OCI-M2 (cell line): ENCODE data around the gene RPRD1A.
"Not testable (repeated sequence)": the region's sequence is repeated elsewhere in the genome, so short reads cannot be mapped to it uniquely, and the experiment has no call there.

Source experiments
- DNase-seq: peaks from one replicate; lab custom pipeline; 2025; ENCODE audit not compliant: unreplicated experiment; lab: John Stamatoyannopoulos, UW

Gene RPRD1A

DNA sequence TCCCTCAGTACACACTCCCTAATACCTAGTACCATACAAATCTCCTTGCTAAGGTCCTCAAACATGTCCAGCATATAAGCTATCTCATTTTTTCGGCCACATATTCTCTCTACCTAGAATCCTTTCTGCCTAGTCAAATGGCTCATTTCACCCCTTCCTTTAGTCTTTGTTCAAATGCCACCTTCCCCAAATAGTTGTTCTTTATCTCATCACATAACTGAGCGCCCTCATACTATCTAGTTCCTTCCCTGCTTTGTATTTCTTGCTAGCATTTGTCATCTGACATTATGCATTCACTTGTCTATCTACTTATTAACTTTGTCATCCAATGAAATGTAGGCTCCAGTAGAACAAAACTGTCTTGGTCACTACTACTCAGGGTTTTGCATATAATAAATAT is 35.5 kb downstream of the RPRD1A start:
- no peak for DNase-seq

DNA sequence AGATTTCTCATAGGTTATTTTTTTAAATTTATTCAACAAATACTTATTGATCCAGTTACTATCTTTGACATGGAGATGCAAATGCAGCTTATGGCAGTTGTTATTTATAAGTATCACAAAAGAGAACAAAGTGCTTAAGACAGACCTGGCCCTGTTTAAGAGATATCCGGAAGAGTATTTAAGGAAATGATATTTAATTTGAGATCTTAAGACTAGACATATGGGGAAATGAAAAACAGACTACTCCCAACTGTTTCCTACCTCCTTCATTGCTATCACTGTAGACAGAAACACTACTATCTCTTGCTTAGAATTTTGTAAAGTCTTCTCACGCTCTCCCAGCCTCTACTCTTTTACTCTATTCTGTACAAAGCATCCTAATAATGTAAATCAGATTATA is 36.0 kb downstream of the RPRD1A start:
- DNase-seq, result no peak

DNA sequence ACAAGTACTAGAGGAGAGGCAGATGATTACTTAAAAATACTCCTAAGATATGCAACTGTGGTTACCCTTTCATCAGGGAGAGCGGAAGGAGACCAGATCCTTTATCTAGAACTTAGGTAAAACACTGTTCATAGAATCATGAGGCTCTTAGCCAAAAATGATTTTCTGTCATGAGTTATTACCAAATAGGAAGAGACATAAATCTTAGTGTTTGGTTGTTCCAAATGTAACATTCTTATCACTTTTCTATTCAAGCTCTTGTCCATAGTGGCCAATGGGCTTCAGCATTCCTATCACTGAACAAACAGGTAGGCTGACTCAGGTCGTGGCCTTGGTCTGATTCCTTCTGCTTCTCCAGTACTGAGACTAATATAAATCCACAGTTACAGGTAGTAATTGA is 38.5 kb downstream of the RPRD1A start:
- no peak for DNase-seq

DNA sequence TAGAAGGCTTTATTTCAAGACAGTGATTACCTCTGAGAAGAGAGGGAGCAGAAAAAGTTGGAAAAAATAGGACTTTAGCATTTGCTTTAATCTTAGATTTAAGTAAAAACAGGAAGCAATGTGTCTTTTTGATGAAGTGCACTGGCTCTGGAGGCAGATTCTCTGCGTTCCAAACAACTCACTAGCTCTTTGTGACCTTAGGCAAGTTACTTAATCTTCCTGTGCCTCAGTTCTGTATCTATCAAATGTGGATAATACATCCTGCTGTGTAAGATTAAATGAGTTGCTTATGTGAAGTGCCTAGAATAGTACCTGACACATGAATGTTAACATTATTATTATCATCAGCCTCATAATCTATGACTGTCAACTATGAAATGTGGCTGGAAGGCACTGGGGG is 42.3 kb downstream of the RPRD1A start:
- DNase-seq, result no peak

DNA sequence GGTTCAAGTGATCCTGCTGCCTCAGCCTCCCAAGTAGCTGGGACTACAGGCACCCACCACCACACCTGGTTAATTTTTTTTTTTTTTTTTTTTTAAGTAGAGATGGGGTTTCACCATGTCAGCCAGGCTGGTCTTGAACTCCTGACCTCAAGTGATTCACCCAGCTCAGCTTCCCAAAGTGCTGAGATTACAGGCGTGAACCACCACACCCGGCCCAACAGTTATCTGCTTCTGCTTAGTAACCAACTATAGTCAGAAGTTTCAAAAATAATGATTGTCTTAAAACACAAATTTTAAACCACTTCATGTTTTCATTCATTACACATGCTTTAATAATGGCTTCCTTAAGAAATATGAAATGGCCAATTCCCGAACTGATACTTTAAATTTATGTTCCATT is 43.1 kb downstream of the RPRD1A start:
- not testable (repeated sequence) for DNase-seq

DNA sequence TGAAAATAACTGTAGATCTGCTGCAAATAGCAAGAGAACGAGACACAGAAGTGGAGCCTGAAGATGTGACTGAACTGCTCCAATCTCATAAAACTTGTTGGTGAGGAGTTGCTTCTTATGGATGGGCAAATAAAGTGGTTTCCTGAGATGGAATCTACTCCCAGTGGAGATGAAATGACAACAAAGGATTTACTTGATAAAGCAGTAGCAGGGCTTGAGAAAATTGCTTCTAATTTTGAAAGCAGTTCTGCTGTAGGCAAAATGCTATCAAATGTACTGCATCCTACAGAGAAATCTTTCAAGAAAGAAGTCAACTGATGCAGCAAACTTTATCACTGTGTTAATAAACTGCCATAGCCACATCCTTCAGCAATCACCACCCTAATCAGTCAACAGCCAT is 44.0 kb downstream of the RPRD1A start:
- DNase-seq, result no peak

DNA sequence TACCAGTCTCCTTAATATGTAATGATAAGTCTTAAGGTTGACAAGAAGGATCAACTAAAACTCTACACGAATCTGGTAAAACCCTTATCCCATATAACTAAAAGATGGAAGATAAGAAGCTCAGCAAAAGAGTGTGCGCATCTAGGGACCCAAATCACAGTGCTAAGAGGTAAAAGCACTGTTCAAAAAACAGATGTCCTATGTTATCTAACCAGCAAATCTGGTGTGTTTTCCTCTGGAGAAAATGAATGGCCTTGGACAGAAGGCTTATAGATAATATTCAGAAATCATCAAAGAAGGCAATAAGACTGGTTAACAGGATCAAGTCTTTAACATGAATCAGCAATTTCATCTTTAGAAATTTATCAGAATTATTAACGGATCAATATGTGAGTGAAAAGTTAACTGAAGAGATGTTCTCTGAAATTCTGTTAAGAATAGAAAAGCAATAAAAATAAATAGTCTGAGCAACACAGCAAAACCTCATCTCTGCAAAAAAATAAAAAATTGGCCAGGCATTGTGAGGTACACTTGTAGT is 47.1 kb downstream of the RPRD1A start:
- DNase-seq, result no peak

DNA sequence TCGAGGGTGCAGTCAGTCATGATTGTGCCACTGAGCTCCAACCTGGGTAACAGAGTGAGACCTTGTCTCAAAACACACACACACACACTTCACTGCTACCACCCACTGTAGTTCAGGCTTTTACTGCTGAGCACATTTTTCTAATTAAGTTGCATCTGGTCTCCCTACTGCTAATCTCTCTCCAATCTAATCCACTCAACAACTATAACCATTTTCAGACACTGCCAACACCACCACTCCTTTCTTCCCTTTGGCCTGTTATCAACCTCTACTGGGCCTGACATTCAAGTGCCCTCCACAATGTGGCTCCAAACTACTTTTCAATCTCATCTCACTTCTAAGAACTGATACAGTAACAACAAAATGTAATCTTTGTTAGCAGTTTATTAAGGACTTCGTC is 50.1 kb downstream of the RPRD1A start:
- DNase-seq, result no peak

DNA sequence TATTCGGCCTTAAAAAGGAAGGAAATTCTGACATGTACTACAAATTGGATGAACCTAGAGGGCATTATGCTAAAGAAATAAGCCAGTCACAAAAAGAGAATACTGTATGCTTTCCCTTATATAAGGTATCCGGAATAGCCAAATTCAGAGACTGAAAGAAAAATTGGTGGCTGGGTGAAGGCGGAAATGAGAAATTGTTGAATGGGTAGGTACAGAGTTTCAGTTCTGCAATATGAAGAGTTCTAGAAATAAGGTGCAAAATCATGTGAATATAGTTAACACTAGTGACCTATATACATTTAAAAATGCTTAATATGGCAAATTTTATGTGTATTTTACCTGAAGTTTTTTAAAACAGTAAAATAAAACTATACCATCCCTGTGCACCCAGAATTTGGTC is 51.7 kb downstream of the RPRD1A start:
- no peak for DNase-seq

DNA sequence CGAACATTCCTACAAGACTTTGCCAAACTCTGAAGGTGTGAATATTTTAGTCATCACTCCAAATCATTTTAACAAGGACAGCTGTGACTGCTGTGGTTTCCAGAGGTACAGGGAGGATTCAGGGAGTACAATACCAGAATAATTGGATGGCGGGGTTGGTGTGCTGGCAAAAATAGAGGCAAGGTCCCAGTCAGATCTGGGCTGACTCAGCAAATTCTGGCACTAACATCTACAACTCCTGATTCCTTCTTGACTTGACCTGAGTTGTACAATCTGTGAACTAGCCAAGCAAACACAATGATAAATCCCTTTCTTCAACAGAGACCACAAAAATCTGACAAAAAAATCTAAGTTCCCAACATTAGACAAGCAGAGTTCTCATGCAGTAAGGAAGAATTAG is 54.5 kb downstream of the RPRD1A start:
- no peak for DNase-seq

DNA sequence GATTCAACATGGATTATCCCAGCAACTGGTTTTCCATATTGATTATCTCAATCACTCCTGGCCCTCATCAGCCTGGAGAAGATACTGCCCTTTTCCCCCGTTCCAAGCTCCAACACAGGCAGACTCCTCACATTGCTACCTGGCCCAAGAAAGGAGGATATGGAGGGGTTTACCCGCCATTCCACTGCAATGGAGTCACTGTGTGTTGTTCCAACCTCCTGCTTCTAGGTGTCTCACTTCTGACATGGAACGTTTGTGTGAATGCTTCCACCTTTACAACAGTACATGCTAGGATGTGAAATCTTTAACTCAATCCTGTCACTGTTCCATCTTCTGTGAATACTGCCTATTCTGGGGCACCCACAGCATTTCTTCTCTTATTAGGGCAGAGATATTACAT is 58.1 kb downstream of the RPRD1A start:
- DNase-seq, result no peak

DNA sequence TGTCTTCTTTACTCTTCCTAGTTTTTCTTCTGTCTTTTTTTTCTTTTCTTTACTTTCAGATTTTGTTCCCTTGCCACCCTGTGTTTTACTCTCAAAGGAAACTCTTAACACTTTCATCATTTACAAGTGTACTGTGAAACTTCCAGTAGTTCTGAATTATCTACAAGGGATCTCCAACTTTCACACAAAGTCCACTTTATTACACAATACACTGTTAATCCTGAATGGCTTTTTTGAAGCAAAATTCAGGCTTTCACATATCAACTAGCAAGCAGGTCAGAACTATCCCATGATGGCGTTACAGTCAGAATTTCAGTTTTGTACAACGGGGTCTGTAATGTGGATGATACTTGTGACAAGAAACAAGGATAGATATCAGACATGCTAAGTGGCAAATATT is 60.4 kb downstream of the RPRD1A start:
- no peak for DNase-seq

DNA sequence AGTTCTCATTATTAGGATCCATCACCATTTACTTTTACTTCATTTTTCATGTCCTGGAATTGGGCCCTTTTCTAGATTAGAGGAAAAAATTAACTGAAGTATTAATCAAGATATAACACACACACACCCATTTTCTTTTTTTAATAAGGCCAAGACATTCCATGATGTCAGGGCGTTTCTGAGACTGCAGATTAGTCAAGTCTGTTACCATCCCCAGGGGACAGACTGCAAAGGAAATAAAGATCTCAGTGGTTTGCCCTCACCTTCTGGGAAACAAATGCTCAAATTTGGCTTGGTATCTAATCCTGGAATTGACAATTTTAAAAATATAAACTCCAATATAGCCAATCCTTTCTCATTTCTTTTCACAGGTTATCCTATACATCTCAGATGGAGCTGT is 67.4 kb downstream of the RPRD1A start:
- no peak for DNase-seq

DNA sequence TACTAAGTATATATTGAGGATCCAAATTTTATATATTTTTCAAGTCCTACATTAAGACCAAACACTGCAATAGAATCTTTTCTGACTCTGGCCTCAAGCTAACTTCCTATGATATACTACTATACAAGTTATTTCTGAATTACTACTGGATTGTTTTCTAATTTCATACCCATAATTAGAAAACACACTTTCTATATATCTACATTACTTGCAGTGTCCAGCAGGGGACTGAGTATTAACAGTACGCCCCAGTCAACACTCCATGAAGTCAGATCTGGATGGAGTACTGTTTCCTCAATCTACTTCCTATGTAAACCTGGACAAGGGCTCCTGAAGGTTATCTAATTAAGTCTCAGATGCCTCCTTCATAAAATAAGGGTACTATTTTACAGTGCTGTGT is 68.4 kb downstream of the RPRD1A start:
- no peak for DNase-seq

DNA sequence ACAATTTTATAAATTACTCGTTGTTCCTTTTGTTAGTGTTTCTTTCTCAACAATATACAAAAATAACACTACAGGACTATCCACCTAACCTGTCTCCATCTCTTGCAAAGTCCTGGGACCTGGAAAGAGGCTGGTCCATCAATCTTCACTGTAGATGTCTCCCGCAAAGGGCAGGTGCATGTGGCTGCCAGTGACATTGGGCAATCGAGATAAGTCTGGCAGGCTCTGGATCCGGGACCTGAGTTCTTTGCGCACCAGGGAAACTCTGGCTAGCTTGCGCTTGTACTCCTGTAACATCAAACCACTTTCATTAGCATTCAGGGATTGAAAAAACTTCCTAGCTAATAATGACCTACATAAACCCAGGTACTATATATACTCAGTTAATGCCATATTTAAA is 74.3 kb downstream of the RPRD1A start:
- no peak for DNase-seq

DNA sequence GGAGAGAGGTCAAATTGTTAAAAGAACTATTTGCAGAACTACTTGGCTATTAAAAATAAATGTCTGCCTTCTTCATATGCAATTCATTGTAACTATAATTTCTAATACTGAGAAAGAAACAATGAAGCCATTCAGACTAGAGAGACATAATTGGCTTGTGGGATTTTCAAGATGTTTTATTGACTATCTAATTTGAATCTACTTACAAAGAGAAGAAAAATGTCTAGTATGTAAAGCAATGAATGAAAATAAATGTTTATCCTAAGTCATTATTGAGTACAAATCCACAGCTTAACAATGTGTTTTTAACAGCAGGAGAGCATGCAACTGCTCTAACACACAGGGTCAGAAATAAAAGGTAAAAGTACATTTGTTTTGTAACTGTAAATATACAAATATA is 75.7 kb downstream of the RPRD1A start:
- DNase-seq, result no peak

DNA sequence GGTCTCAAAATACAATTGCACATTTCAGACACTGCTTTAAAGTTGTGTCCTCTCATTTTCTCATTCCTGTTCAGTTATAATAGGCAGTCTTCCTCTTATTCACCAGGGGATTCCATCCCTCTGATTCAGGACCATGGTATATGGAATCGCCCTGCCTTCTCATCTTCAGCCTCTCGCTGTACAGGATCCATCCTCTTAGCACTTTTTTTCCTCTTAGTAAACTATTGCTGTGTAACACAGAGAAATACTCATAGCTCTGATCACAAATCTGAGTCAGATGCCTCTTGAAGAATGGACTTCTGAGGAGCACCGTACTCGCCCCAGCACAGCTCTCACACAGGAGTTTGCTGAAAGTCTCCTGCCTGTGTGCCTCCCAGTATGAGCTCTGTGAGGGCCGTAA is 83.5 kb downstream of the RPRD1A start:
- no peak for DNase-seq

DNA sequence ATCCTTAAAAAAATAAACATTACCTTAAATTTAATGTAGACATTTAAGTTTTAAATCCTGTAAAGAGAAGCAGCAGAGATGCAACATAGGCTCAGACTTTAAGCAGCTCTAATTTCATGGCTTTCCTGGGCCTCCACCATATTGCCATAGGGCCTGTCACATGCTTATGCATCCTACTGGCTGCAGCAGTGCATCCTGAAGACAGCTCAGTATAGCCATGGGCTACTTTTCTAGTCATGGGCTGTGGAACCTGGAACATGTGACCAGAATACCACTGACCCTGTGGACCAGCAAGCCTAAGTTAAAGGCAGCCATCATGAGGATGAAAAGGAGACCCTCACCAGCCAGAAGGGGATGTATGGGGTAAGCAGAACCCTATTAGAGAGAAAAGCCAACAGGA is 84.2 kb downstream of the RPRD1A start:
- DNase-seq, result no peak

DNA sequence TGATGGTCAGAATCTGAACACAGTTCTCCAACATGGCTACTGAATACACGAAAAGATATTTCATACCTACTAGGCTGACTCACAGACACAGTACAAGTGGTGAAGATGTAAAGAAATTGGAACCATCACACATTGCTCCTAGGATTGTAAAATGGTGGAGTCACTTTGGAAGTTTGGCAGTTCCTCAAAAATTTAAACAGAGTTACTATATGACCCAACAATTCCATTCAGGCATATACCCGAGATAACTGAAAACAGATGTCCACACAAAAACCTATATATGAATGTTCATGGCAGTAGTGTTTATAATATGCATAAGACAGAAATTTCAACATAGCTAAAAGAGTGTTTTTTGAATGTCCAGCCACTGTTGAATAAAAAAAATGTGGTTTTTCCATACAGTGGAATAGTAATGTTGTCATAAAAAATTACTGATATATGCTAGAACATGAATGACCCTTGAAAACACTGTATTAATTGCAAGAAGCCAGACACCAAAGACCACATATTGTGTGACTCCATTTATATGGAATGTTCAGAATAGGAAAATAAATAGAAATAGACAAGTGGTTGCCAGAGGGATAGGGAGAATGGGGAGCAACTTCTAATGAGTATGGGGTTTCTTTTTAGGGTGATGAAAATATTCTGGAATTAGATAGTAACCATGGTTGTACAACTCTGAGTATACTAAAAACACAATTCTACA is 84.8 kb downstream of the RPRD1A start:
- no peak for DNase-seq

DNA sequence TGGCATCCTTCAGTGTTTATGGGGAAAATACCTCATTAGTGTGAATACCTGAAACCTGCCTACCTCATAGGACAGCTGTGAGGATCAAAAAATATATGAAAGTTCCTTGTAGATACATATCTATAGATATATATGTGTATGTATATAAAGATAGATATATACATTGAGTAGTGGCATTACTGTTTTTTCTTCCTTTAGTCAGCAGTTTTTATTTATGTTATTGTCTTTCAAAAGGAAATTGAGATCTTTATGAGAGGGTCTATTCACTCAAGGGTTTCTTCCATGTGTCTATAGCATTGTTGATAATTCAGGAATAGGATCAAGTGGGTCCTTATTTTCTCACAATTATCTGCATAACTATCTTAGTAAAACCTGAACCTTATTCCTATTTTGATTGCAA is 88.2 kb downstream of the RPRD1A start:
- no peak for DNase-seq

DNA sequence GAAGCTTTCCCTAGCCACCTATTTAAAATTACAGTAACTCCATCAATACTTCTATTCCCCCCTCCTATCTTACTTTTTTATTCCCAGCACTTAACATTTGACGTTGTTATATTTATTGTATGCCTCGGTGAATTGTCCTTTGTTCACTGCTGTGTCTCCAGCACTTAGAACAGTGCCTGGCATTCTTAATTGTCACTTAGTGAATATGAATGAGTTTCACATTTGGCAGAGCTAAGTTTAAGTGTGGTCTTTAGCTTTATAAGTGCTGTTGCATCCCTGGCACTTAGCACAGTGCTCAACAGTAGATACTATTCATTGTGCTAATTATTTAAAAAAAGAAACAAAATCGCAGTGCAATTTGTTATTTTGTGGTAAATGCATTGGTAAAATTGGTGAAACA is 93.2 kb downstream of the RPRD1A start:
- no peak for DNase-seq

DNA sequence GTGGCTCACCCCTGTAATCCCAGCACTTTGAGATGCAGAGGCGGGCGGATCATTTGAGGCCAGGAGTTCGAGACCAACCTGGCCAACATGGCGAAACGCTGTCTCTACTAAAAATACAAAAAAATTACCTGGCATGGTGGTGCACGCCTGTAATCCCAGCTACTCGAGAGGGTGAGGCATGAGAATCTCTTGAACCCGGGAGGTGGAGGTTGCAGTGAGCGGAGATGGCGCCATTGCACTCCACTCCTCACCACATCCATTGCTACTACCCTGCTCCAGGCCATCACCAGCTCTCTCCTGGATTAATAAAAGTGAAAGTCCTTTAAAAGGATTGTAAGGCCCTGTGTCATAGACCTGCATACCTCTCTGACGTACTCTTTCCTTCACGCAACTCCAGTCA is 93.7 kb downstream of the RPRD1A start:
- DNase-seq, result no peak
